ENCODE measurements around the gene SLC6A15.

DNA sequence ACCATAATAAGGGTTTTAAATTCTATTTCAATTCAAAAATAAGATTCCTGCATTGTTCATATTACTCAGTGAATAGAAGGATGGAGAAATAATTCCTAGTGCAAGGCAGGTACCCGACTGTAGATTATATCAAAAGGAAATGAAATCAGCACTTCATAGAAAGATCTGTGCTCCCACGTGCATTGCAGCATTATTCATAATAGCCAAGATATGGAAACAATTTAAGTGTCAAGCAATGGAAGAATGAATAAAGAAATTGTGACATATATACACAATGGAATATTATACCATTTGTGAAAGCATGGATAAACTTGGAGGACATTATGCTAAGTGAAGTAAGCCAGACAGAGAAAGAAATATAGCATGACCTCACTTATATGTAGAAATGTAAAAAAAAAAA is 53.8 kb downstream of the SLC6A15 start:
- TF ChIP-seq POLR2A (IDR thresholded peaks at IDR 0.05) = no peak
- TF ChIP-seq, protein P1, sequence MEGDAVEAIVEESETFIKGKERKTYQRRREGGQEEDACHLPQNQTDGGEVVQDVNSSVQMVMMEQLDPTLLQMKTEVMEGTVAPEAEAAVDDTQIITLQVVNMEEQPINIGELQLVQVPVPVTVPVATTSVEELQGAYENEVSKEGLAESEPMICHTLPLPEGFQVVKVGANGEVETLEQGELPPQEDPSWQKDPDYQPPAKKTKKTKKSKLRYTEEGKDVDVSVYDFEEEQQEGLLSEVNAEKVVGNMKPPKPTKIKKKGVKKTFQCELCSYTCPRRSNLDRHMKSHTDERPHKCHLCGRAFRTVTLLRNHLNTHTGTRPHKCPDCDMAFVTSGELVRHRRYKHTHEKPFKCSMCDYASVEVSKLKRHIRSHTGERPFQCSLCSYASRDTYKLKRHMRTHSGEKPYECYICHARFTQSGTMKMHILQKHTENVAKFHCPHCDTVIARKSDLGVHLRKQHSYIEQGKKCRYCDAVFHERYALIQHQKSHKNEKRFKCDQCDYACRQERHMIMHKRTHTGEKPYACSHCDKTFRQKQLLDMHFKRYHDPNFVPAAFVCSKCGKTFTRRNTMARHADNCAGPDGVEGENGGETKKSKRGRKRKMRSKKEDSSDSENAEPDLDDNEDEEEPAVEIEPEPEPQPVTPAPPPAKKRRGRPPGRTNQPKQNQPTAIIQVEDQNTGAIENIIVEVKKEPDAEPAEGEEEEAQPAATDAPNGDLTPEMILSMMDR (IDR thresholded peaks at IDR 0.05) = no peak
